MM.1S (cell line): Measurements from ENCODE around the gene PRKAG2.

ENCODE experiments used
- CTCF ChIP-seq: fragments of 300-600 bp; sonication (generic); IDR thresholded peaks from 2 replicates; pipeline ENCODE4 v1.5.1; 2016; ENCODE audit warnings: antibody characterized with exemption, low read length, mixed read lengths
- EZH2 ChIP-seq: fragments of 300-600 bp; sonication (generic); optimal IDR thresholded peaks from 2 replicates; pipeline ENCODE3; 2017; ENCODE audit warnings: low read depth, mild to moderate bottlenecking, antibody characterized with exemption, low read length, mixed read lengths
- EZH2phosphoT487 ChIP-seq: fragments of 300-600 bp; sonication (generic); IDR thresholded peaks from 2 replicates; pipeline ENCODE4 v1.6.1; 2018; ENCODE audit warnings: antibody characterized with exemption, low read length

DNA sequence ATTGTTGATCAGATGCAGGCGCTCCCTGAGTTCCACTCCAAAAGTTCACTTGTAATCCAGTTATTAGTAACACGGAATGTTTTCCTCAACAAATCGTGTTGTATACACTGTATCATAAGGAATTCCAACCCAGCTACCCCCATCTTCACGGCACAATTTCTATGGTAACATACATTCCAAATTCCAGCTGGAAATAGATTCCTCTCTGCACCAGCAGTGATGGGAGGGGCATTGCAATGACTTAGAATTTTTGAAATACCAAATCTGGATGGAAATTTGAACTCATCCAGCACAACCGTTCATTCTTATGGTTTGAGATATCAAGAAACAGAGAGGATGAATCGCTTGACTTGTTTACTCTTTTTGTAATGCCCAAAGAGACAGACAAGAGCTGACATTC, 318.3 kb downstream of the PRKAG2 start:
- TF ChIP-seq CTCF (no peak), EZH2 (no peak), EZH2phosphoT487 (no peak)
